Neural progenitor cell (in vitro differentiated cells): ENCODE results near the gene BMP7.

Source experiments
- CTCF ChIP-seq: fragments of 200-600 bp; sonication (generic); IDR thresholded peaks from 2 replicates; pipeline ENCODE4 v1.5.1; 2017; ENCODE audit warnings: antibody characterized with exemption, mild to moderate bottlenecking
- EZH2phosphoT487 ChIP-seq: fragments of 200-600 bp; sonication (generic); IDR thresholded peaks from 2 replicates; pipeline ENCODE4 v1.6.1; 2017; ENCODE audit warnings: antibody characterized with exemption

- TF ChIP-seq CTCF (no peak), EZH2phosphoT487 (no peak)
Observed at GRCh38 chr20:57159945-57160610, 106.4 kb downstream of the BMP7 start.
